ENCODE measurements around the gene NRAP. TPM values are rescaled to one million over a fixed set of nuclear protein-coding genes. Genes with fewer than 3 reads are reported as not detected.
"Not testable (repeated sequence)": the region's sequence is repeated elsewhere in the genome, so short reads cannot be mapped to it uniquely, and the experiment has no call there.

The NRAP gene
- total RNA-seq, 4 donors from 2014 or later = 0.05 to 0.13 (median 0.13) TPM; not detected in 1

- 69 to 70% methylated on average over 5 of the region's 5 CpGs for WGBS, 2 donors
- TF ChIP-seq CTCF (IDR thresholded peaks at IDR 0.05) (no peak), POLR2A (IDR thresholded peaks at IDR 0.05) (no peak)
- DNase-seq (ENCODE audit: low spot score in 2 of 2) = no peak
- H3K4me3 ChIP-seq (ENCODE audit: low read depth, poor library complexity, severe bottlenecking) = no peak overlapping the region
- intact Hi-C loops (cut with DNase I; ENCODE audit: low total_unique reads) = no loop called here
Measured at GRCh38 chr10:113663142-113663541, 699 bp downstream of the NRAP start.

- TF ChIP-seq POLR2A (IDR thresholded peaks at IDR 0.05) (no peak), CTCF (IDR thresholded peaks at IDR 0.05) (no peak)
- intact Hi-C loops (cut with DNase I; ENCODE audit: low total_unique reads) = no loop called here
- H3K4me3 ChIP-seq (ENCODE audit: low read depth, poor library complexity, severe bottlenecking) = no peak overlapping the region
- DNase-seq (ENCODE audit: low spot score in 2 of 2) = no peak
- WGBS, 2 donors = 75 to 86% methylated on average over 2 of the region's 2 CpGs
Measured at GRCh38 chr10:113661332-113661731, 2.5 kb downstream of the NRAP start.

- no peak for DNase-seq (ENCODE audit: low spot score in 2 of 2)
- H3K4me3 ChIP-seq (ENCODE audit: low read depth, poor library complexity, severe bottlenecking) = no peak overlapping the region
- intact Hi-C loops (cut with DNase I; ENCODE audit: low total_unique reads) = no loop called here
- TF ChIP-seq POLR2A (IDR thresholded peaks at IDR 0.05) = no peak
- no peak for TF ChIP-seq CTCF (IDR thresholded peaks at IDR 0.05)
Measured at GRCh38 chr10:113657544-113657943, 6.3 kb downstream of the NRAP start.

GRCh38 chr10:113656896-113657295 is 6.9 kb downstream of the NRAP start:
- 50 to 54% methylated on average over 2 of the region's 2 CpGs for WGBS, 2 donors
- no peak for DNase-seq (ENCODE audit: low spot score in 2 of 2)
- intact Hi-C loops (cut with DNase I; ENCODE audit: low total_unique reads) = no loop called here
- TF ChIP-seq CTCF (IDR thresholded peaks at IDR 0.05) (no peak), POLR2A (IDR thresholded peaks at IDR 0.05) (no peak)
- H3K4me3 ChIP-seq (ENCODE audit: low read depth, poor library complexity, severe bottlenecking) = no peak overlapping the region

- intact Hi-C loops (cut with DNase I; ENCODE audit: low total_unique reads); H3K4me3 ChIP-seq (ENCODE audit: low read depth, poor library complexity, severe bottlenecking); DNase-seq (ENCODE audit: low spot score in 2 of 2): not testable (repeated sequence)
- WGBS, 2 donors = 89 to 92% methylated on average over 3 of the region's 3 CpGs
Measured at GRCh38 chr10:113652456-113652855, 11.4 kb downstream of the NRAP start.

GRCh38 chr10:113651898-113652297 is 11.9 kb downstream of the NRAP start:
- TF ChIP-seq POLR2A (IDR thresholded peaks at IDR 0.05) (no peak), CTCF (IDR thresholded peaks at IDR 0.05) (no peak)
- WGBS, 2 donors = 27 to 42% methylated on average over 1 of the region's 1 CpG
- DNase-seq (ENCODE audit: low spot score in 2 of 2) = no peak
- no peak overlapping the region for H3K4me3 ChIP-seq (ENCODE audit: low read depth, poor library complexity, severe bottlenecking)
- intact Hi-C loops (cut with DNase I; ENCODE audit: low total_unique reads) = no loop called here
